HG02759 (cell line): ENCODE data around the gene KRT71.

Experiments
- ATAC-seq: cut with Tn5 transposase; IDR thresholded peaks from one replicate; pipeline ENCODE4 v1.9.1; 2021; ENCODE audit warnings: mild to moderate bottlenecking, moderate library complexity; ENCODE audit not compliant: unreplicated experiment

Gene KRT71

GRCh38 chr12:52577316-52577715 is 24.4 kb upstream of the KRT71 start:
- no peak for ATAC-seq

DNA sequence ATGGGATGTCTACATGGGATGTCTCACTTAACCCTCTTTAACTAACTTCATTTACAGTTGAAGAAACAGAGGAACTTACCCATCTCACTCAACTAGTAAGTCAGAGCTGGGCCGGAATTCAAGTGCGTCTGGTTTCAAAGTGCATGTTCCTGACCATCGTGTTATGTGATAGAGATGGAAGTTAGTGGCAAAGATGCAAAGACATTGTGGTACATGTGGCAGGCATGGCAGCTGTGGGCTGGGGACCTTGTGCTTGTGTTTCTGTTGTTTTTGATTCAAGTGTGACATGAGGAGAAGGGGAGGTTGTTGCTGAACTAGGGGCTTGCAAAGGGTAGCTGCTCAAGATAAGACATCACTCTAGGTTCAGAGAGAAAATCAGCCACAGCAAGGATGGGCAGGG is 23.0 kb upstream of the KRT71 start:
- ATAC-seq: no peak

DNA sequence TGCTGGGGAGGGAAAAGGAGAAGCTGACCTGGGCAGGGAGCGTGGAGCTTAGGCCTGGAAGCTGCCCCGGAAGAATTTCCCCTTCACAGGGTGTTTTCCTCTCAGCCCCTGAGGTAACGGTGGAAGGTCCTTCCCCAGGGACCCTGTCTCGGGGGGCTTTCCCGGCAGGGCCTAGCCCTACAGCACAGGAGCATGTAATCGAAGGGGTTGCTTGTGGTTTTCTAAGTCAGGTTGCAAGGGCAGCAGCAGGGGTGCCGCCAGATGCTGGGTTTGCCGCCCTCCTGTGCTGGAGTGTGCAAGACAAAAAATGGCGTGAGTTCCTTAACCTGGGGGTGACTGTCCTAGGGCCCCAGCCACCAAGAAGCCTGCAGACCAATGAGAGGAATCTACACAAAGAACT is 22.3 kb upstream of the KRT71 start:
- ATAC-seq: no peak

DNA sequence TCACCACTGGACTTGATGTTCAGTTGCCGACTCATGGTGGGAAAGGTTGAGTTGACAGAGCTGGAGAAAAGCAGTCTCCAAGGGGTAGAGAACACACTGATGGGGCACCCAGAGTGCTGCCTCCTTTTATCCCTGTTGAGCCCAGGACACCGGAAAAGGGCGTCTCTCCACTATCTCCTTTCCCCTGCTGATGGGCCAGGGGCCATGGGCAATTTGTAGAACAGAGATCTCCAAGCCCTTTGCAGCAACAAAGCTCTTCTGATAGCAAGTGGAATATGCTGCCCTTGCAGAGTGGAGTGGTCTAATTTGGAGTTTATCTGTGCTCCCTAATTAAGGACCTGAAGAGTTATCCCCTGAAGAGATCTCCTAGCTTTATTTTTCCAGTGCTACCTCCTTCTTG is 20.8 kb upstream of the KRT71 start, which contains the start of gene KRT74:
KRT74 (minus strand) TSS at position 101 of the 400 bp plus-strand sequence; CDS start at position 35, 66 bp downstream.
- ATAC-seq: no peak

GRCh38 chr12:52573306-52573705 is 20.4 kb upstream of the KRT71 start:
- no peak for ATAC-seq

DNA sequence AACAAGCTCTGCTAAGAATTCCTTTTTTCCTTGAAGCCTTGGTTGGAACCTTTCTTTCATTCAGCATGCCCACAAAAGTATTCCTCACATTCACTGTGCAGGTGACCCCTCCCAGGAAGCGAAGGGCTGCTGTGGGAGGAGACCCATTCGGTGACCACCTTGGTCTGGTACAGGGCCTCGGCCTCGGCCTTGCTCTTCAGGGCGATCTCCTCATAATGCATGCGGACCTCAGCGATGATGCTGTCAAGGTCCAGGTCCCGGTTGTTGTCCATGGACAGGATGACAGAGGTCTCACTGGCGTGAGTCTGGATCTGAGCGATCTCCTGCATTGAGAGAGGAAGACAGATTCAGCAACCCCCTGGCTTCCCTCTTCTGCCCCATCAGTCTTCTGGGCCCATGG is 17.6 kb upstream of the KRT71 start:
- ATAC-seq: no peak

- ATAC-seq: no peak
Observed at GRCh38 chr12:52568111-52568510, 15.2 kb upstream of the KRT71 start.

DNA sequence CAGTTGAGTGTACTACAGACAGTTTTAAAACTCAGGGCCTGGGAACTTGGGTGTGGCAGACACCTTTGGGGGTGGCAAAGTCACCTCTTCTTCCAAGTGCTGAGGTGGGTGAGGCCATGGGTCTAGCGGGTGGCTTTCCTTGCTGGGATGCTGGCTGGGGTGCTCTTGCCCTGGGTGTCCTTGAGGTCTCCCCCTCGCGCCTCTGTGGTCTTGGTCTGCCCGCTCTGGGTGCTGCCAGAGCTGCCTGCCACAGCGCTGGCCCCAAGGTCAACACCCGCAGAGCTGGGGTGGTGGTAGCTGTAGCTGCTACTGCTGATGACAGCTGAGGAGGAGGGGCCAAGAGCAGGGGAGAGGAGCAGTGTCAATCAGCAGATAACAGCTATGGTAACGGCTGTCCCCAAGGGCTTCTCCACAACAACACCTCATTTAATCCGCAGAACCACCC is 13.9 kb upstream of the KRT71 start:
- ATAC-seq: no peak

DNA sequence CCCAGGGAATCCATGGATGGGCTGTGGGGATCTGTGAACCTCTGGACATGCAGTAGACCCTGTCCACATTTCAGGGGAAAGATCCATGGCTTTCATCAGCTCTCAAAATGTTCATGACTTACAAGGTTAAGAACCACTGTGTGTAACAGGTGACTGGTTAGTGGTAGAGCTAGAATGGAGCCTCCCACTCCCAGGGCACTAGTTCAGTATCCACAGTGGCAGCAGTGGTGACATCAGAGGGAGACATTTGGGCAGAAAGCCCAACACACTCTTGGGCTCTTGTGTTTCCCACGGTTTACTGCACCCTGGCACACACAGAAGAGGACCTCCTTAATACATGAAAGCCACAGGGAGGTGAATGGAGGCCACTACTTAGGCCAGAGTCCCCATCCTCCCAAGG is 11.6 kb upstream of the KRT71 start:
- no peak for ATAC-seq

DNA sequence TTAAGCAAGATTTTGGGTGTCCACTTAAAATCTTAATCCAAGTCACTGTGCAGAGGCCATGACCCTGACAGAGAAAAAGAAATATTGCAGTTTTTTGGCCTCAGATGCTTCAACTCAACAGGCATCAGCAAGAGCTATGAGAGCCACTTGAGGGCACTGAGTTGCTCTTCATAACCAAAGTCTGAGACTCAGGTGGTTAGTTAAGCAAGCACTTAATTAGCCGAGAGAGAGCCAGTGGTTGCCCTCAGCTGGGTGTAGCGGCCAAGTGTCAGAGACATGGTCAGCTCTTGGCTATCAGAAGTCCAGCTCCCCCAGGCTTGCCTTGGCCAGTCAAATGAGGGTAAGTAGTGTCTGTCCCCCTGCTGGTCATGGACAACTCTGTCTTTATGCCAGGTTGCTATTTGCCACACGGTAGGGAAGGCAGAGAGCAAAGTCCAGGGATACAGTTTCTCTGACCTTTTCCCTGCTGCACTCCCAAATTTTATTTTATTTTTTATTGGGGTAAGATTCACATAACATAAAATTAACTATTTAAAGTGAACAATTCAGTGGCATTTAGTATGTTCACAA is 9.0 kb upstream of the KRT71 start:
- no peak for ATAC-seq

DNA sequence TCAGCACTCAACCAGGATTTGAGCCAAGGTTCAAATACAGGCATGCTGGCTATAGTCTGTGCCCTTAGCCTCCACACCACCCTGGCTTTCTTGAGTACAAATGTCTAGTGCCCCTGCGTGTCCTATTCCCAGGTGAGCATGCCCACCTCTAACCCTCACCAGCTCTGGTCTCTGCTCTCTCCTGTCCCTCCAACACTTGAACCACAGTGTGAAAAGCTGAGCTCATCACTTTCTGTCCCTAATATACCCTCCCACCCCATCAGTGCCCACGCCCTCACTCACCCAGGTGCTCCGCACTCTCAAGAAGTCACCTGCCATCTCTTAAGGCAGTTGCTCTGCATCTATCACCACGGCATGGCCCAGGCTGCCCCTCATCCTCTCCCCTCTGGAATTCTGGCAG is 7.0 kb upstream of the KRT71 start:
- ATAC-seq: no peak

- ATAC-seq: no peak
Observed at GRCh38 chr12:52558781-52559445, 6.0 kb upstream of the KRT71 start.

DNA sequence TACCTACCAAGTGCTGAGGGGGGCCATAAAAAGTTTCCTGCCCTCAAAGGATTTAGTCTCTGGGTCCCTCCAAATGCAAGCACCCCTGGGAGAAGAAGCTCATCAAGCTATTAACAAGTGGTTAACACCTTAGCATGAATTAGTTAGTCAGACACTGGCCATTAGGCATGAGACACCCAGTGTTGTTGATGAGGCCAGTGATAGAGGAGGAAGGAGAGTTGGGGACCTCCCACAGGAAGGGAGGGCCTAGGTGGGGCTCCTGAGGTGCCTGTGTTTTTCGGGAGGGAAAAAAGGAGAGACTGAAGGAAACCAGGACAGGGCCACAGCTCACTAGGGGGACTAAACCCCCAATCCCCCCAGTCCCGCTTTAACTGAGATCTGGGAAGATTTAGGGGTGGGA is 4.5 kb upstream of the KRT71 start:
- no peak for ATAC-seq

DNA sequence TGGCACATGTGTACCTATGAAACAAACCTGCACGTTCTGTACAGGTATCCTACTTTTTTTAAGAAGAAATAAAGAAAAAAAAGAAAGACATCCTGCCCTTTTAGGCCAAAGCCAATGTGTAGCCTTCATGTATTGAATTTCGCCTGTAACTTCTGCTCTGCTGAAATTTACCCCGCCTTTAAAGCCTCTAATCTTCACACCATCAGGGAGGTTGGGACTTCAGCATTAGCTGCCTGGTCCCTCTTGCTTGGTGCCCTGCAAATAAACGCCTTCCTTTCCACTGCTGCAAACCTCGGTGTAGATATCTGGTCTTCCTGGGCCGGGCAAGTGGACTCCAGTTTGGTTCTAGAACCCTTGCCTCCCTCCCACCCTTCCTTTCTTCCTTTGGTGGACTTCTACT is 2.6 kb upstream of the KRT71 start:
- ATAC-seq: no peak

DNA sequence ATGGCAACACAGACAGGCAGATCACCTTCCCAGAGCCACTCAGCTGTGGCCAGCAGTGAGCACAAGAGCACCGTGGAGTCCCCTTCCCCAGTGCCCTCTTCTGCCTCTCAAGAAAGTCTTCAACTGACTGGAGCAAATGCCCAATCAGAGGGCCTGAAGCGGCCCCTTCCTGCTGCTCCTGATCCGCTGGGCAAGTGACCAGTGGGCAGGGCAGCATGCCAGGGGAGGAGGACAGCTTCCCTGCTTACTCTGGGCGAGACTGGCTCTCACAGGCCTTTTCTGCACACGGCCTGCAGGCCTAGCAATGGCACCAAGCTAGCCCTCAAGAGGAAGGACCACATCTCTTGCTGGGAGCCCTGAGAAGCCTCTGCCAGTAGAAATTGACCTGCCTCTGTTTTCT is 890 bp downstream of the KRT71 start:
- ATAC-seq: no peak

DNA sequence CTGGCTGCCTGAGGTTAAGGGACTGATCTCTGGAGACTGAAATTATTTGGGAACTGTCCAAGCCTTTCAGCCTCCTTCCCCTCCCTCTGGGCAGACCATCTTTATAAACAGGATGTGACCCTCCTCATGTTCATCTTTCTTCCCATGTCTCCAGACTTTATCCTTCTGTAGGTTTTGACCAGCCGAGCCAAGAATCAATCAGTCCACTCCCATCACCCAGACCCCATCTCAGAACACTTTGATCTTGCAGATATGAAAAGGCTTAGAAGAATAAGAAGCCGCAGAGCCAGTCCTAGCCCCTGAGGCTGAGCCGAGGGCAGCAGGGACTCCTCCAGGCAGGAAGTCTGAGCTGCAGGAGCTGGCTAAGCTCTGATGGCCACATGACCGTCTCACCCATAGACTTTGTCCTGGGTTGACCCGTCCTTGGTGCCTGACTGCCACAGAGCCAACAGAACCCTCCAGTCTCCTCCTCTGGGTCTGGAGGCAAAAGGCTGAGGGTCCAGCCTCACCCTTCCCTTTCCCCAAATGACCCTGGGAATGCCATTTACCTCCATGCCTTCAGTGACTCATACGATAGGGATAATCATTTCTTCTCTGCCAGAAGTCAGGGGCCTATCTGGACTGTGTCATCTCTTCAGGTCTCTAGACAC is 1.6 kb downstream of the KRT71 start:
- ATAC-seq: no peak

GRCh38 chr12:52546126-52546525 is 6.8 kb downstream of the KRT71 start:
- no peak for ATAC-seq

DNA sequence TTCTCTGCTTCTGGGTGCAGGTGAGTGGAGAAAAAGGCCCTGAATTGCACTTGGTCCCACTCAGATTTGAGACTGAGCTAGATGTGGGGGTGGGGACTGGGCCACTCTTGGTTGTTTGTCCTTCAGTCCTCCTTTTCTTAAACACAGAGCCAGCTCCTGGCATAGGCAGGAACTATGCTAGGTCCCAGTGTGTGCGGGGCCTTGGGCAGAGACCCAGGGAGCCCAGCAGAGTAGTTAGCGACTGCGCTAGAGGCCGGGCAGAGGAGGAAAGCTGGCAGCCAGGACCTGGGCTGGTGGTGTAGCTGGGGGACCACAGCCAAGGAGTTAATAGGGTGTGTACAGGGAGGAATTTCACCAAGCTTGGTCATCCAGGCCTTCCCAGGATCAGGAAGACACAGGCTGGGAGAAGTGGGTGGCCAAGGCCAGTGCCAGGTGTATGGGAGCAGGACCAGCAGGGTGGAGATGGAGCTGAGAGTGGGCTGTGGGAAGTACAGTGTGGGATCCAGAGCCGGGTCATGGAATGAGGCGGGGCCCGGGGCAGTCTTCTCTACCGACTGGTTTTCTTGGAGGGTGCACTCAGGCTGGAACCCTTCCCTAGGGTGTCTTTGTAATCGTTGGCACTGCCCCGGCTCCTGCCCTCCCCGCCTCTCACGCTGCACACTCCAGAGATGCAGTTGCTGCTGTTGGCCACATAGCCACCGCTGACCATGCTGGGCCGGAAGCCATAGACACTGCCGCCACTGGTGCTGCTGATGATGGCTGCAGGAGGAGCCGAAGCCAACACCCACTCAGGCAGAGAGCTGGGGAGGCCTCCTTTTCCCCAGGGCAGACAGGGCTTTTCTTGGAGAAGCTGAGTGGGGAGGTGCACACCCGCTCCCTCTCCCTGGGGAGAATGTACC is 8.7 kb downstream of the KRT71 start:
- no peak for ATAC-seq

- no peak for ATAC-seq
Observed at GRCh38 chr12:52542785-52543318, 10.1 kb downstream of the KRT71 start.

- no peak for ATAC-seq
Observed at GRCh38 chr12:52542157-52542556, 10.8 kb downstream of the KRT71 start.

GRCh38 chr12:52541709-52542108 is 11.2 kb downstream of the KRT71 start:
- no peak for ATAC-seq
